Fibroblast of lung (primary cell): Measurements from ENCODE around the gene LTBP4. TPM values are rescaled to one million over a fixed set of nuclear protein-coding genes. Genes with fewer than 3 reads are reported as not detected.
A peak's percentile ranks its signal among the peaks of the same experiment; 100 is the strongest.

ENCODE experiments used
- DNase-seq, 2 donors: peaks; one replicate each; pipeline versions ENCODE4 v3.0.0 to v3.0.0-alpha.2; 2010; ENCODE audit warnings: low read depth in 2 of 2
- H2AFZ ChIP-seq: 2 replicates; pipeline ENCODE4 v1.5.1; 2012; ENCODE audit warnings: low read length, control low read depth, inconsistent platforms
- H3K27ac ChIP-seq: 2 replicates; pipeline ENCODE4 v1.5.1; 2011; ENCODE audit warnings: low read length, control low read depth; ENCODE audit not compliant: insufficient read depth
- H3K27me3 ChIP-seq: 2 replicates; pipeline ENCODE4 v1.5.1; 2011; ENCODE audit warnings: mild to moderate bottlenecking, low read length; ENCODE audit not compliant: control insufficient read depth, insufficient read depth
- H3K36me3 ChIP-seq: 2 replicates; pipeline ENCODE4 v1.5.1; 2011; ENCODE audit warnings: low read length; ENCODE audit not compliant: control insufficient read depth, insufficient read depth
- H3K4me1 ChIP-seq: 2 replicates; pipeline ENCODE4 v1.5.1; 2011; ENCODE audit warnings: low read length; ENCODE audit not compliant: control insufficient read depth, insufficient read depth; ENCODE audit errors: extremely low read depth
- H3K4me2 ChIP-seq: 2 replicates; pipeline ENCODE4 v1.5.1; 2011; ENCODE audit warnings: low read length, control low read depth; ENCODE audit not compliant: insufficient read depth; ENCODE audit errors: extremely low read depth
- H3K4me3 ChIP-seq, 4 experiments: fragments of 200-600 bp in 1 of 4; sonication (generic) in 1 of 4; replicated peaks in 1 of 4; 2 replicates each; pipeline ENCODE4 v1.5.1; 2011 to 2016; ENCODE audit warnings: low read length in 4 of 4, low read depth in 3 of 4, mild to moderate bottlenecking in 3 of 4, control low read depth in 2 of 4, inconsistent platforms in 1 of 4, mixed read lengths in 1 of 4; ENCODE audit not compliant: insufficient read depth in 1 of 4; ENCODE audit errors: control extremely low read depth in 1 of 4
- H3K79me2 ChIP-seq: 2 replicates; pipeline ENCODE4 v1.5.1; 2012; ENCODE audit warnings: mild to moderate bottlenecking, low read length, inconsistent platforms; ENCODE audit not compliant: control insufficient read depth, insufficient read depth
- H3K9ac ChIP-seq: 2 replicates; pipeline ENCODE4 v1.5.1; 2011; ENCODE audit warnings: mild to moderate bottlenecking, low read length, control low read depth; ENCODE audit not compliant: insufficient read depth
- H3K9me3 ChIP-seq: 2 replicates; pipeline ENCODE4 v1.5.1; 2012; ENCODE audit warnings: low read depth, low read length; ENCODE audit not compliant: control insufficient read depth, insufficient read depth
- H4K20me1 ChIP-seq: 2 replicates; pipeline ENCODE4 v1.5.1; 2011; ENCODE audit warnings: low read length; ENCODE audit not compliant: control insufficient read depth, insufficient read depth; ENCODE audit errors: extremely low read depth
- CTCF ChIP-seq, 2 donors: IDR thresholded peaks in 1 of 2; conservative IDR thresholded peaks in 1 of 2; 1 replicate in 1 of 2; 2 replicates in 1 of 2; pipeline ENCODE4 v1.5.1; 2011 to 2012; ENCODE audit warnings: low read length in 2 of 2, control low read depth in 1 of 2, inconsistent platforms in 1 of 2, low read depth in 1 of 2, mild to moderate bottlenecking in 1 of 2
- EZH2 ChIP-seq: IDR thresholded peaks from 2 replicates; pipeline ENCODE4 v1.5.1; 2012; ENCODE audit warnings: low read length, control low read depth, mild to moderate bottlenecking; ENCODE audit errors: missing control alignments
- polyA plus RNA-seq, 2 donors: library from polyadenylated mRNA; depleted of rRNA in 1 of 2; stranded (reverse) in 1 of 2; unstranded in 1 of 2; fragments of >200 nt; gene quantifications; 2 replicates each; pipeline ENCODE4 v1.2.1, GENCODE V29; 2011 to 2012; ENCODE audit warnings: missing spikeins in 1 of 2
- total RNA-seq: library from RNA; depleted of rRNA; stranded (reverse); fragments of >200 nt; gene quantifications from 2 replicates; pipeline ENCODE4 v1.2.1, GENCODE V29; 2014

Gene LTBP4
- total and polyA plus RNA-seq, 2 donors (not counting 1 experiment from before 2014, with no cell fraction given), result 31.7 to 46.4 TPM

DNA sequence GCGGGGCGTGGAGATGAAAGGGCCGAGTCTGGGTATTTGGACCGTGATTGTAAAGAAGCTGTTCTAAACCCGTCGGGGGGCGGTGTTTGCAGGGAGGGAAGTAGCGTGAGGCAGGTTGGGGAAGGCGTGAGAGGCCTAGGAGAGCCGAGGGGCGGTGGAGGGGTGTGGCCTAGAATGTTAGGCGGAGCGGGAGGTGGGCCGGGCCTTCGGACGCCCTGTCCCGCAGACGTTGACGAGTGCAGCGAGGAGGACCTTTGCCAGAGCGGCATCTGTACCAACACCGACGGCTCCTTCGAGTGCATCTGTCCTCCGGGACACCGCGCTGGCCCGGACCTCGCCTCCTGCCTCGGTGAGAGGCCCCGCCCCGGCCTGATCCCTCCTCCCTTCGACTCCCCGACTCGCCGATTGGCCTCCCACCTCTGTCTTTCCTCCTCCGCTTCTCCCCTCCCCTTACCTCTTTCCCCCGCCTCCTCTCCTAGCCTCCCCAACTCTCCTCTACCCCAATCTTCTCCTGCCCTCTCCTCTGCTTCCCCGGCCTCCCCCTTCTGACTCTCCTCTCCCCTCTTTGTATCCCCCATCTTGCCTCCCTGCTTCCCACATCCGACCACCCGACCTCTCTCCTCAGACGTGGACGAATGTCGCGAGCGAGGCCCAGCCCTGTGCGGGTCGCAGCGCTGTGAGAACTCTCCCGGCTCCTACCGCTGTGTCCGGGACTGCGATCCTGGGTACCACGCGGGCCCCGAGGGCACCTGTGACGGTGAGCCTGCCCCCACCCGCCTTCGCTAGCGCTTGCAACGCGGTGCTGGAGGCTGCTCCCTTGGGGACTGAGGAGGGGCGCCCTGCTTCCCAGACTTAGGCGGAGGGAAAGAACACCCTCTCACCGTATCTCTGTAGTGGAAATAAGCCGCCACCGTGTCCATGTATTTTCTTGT lies 12.8 kb downstream of the LTBP4 start:
- no peaks in the 10 kb centered on the region for H3K9me3 ChIP-seq

GRCh38 chr19:40614622-40615411 lies 13.6 kb downstream of the LTBP4 start:
- no peak overlapping the region for H2AFZ ChIP-seq
- no peaks in the 10 kb centered on the region for H3K9me3 ChIP-seq
- peaks cover 6% of the 10 kb centered on the region for H3K4me1 ChIP-seq
- peaks cover 4% of the 10 kb centered on the region for H3K36me3 ChIP-seq
- peak overlapping the region; percentile 47 to 65 (median 54) for H3K4me3 ChIP-seq
- no peaks in the 10 kb centered on the region for H3K79me2 ChIP-seq
- H3K9ac ChIP-seq, result peak overlapping the region; percentile 62
- no peaks in the 10 kb centered on the region for H3K27me3 ChIP-seq
- TF ChIP-seq CTCF (conservative IDR thresholded peaks at IDR 0.05 in 1 of 2, IDR thresholded peaks at IDR 0.05 in 1 of 2; ENCODE audit: low read depth in 1 of 2, low read length in 2 of 2), result no peak
- no peak for TF ChIP-seq EZH2
- H3K4me2 ChIP-seq, result peak overlapping the region; percentile 78
- peak overlapping the region; percentile 78 for H3K27ac ChIP-seq
- peak; percentile 98 to 99 for DNase-seq
- H4K20me1 ChIP-seq, result no peaks in the 10 kb centered on the region

More for the DNA sequence above, 12.8 kb downstream of the LTBP4 start:
- peak; percentile 75 to 89 for DNase-seq
- Histone ChIP-seq H3K27ac (peak overlapping the region; percentile 78), H2AFZ (no peak overlapping the region), H3K9ac (peak overlapping the region; percentile 62), H3K4me3 (peak overlapping the region; percentile 47 to 65 (median 54)), H3K4me1 (peaks cover 6% of the 10 kb centered on the region), H3K4me2 (peak overlapping the region; percentile 78), H3K79me2 (no peaks in the 10 kb centered on the region), H4K20me1 (no peaks in the 10 kb centered on the region), H3K36me3 (peaks cover 4% of the 10 kb centered on the region), H3K27me3 (no peaks in the 10 kb centered on the region)
- TF ChIP-seq EZH2 (no peak), CTCF (conservative IDR thresholded peaks at IDR 0.05 in 1 of 2, IDR thresholded peaks at IDR 0.05 in 1 of 2; ENCODE audit: low read depth in 1 of 2, low read length in 2 of 2) (no peak)

GRCh38 chr19:40616178-40616577 lies 15.0 kb downstream of the LTBP4 start:
- H3K36me3 ChIP-seq, result peaks cover 4% of the 10 kb centered on the region
- H3K79me2 ChIP-seq, result no peaks in the 10 kb centered on the region
- no peak for DNase-seq
- H3K4me3 ChIP-seq, result no peak overlapping the region
- H3K27me3 ChIP-seq, result no peaks in the 10 kb centered on the region
- no peaks in the 10 kb centered on the region for H4K20me1 ChIP-seq
- no peak overlapping the region for H3K27ac ChIP-seq
- H3K9ac ChIP-seq, result no peak overlapping the region
- H3K9me3 ChIP-seq, result no peaks in the 10 kb centered on the region
- H2AFZ ChIP-seq, result no peak overlapping the region
- TF ChIP-seq EZH2 (no peak), CTCF (conservative IDR thresholded peaks at IDR 0.05 in 1 of 2, IDR thresholded peaks at IDR 0.05 in 1 of 2; ENCODE audit: low read depth in 1 of 2, low read length in 2 of 2) (no peak)
- no peak overlapping the region for H3K4me2 ChIP-seq
- H3K4me1 ChIP-seq, result peaks cover 6% of the 10 kb centered on the region
